ENCODE results near the gene SLC26A2.

DNA sequence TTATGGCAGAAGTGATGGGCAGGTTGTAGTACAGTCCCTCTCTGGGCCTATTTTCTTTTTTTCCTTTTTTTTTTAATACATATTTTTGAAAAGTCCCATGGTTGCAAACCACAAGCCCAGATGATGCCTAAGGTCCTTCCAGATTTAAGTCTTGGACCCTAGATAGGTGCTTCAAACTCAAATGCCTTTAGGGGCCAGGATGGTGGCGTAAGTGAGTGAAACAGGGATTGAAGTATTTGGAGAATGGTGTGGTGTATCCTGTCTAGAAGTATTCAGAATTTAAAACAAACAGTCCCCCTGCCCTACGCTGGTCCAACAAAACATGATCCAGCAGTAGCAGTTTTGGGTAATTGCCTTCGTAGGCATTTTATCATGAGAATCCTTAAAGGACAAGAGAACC lies 37.7 kb downstream of the SLC26A2 start:
- TF ChIP-seq, protein P1, sequence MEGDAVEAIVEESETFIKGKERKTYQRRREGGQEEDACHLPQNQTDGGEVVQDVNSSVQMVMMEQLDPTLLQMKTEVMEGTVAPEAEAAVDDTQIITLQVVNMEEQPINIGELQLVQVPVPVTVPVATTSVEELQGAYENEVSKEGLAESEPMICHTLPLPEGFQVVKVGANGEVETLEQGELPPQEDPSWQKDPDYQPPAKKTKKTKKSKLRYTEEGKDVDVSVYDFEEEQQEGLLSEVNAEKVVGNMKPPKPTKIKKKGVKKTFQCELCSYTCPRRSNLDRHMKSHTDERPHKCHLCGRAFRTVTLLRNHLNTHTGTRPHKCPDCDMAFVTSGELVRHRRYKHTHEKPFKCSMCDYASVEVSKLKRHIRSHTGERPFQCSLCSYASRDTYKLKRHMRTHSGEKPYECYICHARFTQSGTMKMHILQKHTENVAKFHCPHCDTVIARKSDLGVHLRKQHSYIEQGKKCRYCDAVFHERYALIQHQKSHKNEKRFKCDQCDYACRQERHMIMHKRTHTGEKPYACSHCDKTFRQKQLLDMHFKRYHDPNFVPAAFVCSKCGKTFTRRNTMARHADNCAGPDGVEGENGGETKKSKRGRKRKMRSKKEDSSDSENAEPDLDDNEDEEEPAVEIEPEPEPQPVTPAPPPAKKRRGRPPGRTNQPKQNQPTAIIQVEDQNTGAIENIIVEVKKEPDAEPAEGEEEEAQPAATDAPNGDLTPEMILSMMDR (IDR thresholded peaks at IDR 0.05) = no peak
- TF ChIP-seq EP300 (IDR thresholded peaks at IDR 0.05; ENCODE audit: low read depth) = no peak
- no peak for TF ChIP-seq POLR2A (IDR thresholded peaks at IDR 0.05)
- TF ChIP-seq POLR2AphosphoS5 (IDR thresholded peaks at IDR 0.05) = no peak

All from transverse colon (tissue), 4 donors.